ENCODE data around the gene ATP1A3.
"Not testable (repeated sequence)": the region's sequence is repeated elsewhere in the genome, so short reads cannot be mapped to it uniquely, and the experiment has no call there.

GRCh38 chr19:42012747-42013146 is 18.7 kb upstream of the ATP1A3 start:
- TF ChIP-seq IRF1 (CRISPR knock-in tag; IDR thresholded peaks at IDR 0.05); ATF2 (CRISPR knock-in tag; IDR thresholded peaks at IDR 0.05; ENCODE audit: borderline replicate concordance, low read depth); FOXP4 (CRISPR knock-in tag; IDR thresholded peaks at IDR 0.05); ATF3 (CRISPR knock-in tag; conservative IDR thresholded peaks at IDR 0.05); STAT6 (CRISPR knock-in tag; conservative IDR thresholded peaks at IDR 0.05; ENCODE audit: low read depth); CTCF (IDR thresholded peaks at IDR 0.05); MAX (CRISPR knock-in tag; IDR thresholded peaks at IDR 0.05); FOXJ3 (CRISPR knock-in tag; IDR thresholded peaks at IDR 0.05; ENCODE audit: borderline replicate concordance): not testable (repeated sequence)

Data from WTC11 (cell line).